Activated T-cell treated with anti-CD3 and anti-CD28 coated beads for 48 hours (primary cell): ENCODE data around the gene RRAS.
A peak's percentile ranks its signal among the peaks of the same experiment; 100 is the strongest.

Experiments used
- DNase-seq: peaks from one replicate; pipeline ENCODE4 v3.0.0-alpha.2; 2020; ENCODE audit warnings: low read depth

RRAS gene

DNA sequence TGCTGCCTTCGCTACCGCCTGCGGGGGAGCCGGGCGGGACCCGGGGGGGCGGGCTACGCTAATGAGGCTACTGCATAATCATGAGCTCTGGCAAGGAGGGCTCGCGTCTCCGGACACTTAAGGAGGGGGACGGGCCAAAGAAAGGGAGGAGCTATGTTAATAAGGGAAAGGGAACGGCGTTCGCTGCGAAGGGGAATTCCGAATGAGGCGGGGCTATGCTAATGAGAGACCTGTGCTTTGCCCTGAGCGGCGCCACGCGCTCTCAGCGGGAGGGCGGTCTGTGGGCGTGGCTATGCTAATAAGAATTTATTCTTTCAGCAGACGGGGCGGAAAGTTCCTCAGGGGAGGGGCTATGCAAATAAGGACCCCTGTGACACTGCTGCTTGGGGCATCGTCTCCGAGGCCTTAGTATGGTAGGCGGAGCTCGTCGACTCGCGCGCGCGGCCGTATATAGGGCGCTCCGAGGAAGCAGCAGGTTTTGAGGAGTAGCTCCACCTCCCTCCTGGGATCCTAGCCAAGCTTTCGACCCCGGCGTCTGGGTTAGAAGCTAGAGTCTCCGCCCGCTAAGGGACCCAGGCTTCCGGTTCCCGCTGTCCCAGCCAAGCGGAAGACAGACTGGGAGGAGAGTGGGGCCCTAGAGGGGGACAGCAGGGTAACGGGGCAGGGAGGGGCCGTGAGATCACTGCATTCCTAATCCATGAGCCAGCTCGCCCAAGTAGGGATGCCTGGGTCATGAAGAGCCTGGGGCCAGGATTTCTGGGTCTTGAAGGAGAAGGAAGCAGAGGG lies at the start of gene RRAS:
RRAS (minus strand) TSS at position 31 of the 786 bp plus-strand sequence. CDS start 45 bp downstream, outside the sequence.
- DNase-seq: peak; percentile 99

DNA sequence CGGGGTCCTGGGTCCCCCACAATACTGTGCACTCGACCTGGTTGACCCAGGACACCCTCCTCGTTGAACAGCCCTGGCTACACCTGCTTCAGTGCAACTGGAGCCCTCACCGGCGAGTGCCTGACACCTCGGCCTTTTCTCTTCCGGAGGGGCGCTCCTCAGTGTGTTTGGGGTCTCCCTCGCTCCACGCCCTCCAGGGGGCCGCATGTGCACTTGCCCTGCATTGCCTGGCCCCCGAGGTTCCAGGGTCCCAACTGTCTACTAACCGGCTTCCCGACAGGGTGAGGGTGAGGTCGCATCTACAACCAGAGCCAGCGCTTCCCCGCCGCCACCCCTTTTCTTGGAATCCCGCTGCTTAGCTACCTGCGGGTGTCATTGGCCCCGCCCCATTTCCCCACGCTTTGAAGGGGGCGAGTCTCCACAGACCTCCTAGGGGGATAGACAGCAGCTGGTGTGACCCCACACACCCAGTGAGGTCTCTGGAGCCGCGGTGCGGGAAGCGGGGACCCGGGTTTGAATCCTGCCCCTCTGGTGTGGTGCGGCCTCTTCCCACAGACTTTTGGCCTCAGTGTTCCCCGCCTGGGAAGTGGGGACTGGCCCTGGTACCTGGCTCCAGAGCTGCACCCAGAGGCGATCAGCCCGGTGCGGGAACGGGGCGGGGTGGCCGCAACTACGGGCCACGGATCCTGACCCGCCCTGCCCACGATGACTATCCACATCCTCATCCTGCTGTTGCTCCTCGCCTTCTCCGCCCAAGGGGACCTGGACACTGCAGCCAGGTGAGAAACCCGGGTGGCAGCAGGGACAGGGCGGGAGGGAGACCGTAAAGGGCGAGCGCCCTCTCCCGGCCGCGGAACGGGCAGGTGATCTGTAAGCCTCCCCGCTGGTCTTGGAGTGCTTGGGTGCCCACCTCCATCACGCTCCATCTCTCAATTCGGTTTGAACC lies 49.5 kb upstream of the RRAS start, which contains the start of gene ADM5:
ADM5 (plus strand) TSS at position 462 of the 946 bp plus-strand sequence; CDS start at position 706, 244 bp downstream.
- no peak for DNase-seq

DNA sequence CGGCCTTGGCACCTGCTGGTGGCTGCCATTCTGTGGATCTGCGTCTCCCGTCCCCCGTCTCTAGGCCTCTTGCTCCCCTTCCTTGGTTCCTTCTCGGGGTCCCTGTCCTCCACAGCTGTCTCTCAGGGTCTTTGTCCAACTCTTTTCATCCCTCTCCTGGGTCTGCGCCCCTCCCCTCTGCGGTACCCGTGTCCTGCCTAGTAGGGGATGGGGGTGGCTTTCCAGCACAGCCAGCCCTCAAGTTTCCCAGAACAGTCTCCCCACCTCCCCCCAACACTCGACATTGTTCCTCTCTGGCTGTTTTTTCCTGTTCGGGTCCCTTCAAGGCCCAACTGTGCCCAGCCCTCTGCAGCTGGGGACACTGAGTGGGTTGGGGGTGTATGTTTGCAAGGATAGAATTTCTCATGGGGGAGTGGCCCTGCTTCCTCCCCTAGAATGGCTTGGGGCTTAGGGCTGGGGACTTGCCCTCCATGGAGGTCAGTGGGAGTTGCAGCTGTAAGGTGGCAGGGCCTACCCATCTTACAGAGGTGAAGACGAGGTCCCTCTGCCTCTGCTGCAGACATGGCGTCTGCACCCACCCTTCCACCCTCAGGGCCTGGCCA lies 48.7 kb upstream of the RRAS start:
- DNase-seq: no peak

DNA sequence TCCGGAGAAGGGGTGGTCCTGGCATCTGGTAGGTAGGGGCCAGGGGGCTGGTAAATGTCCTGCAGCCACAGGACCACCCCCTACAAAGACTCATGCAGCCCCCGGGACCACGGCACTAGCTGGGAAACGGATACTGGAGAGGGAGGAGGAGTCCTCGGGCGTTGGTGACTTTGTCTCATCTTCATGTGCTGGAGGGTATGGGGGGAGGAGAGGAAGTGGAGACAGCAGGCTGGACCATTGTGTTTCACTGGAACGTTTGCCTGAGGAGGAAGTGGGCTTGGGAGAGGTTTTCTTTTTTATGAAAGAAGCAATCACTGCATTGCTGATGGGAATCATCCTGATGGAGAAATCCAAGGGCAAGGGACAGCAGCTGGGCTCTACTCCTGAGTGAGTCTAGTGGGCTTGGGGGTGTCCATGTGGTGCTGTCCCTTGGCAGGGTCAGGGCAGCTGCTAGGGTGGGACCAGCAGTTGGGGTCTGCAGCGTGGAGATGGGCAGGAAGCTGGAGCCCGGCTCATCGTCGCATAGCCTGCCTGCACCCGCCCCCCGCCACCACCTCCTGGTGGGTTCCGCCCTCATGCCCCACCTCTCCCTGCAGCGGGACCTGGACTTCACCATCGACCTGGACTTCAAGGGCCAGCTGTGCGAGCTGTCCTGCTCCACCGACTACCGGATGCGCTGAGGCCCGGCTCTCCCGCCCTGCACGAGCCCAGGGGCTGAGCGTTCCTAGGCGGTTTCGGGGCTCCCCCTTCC lies 47.8 kb upstream of the RRAS start:
- DNase-seq: no peak

DNA sequence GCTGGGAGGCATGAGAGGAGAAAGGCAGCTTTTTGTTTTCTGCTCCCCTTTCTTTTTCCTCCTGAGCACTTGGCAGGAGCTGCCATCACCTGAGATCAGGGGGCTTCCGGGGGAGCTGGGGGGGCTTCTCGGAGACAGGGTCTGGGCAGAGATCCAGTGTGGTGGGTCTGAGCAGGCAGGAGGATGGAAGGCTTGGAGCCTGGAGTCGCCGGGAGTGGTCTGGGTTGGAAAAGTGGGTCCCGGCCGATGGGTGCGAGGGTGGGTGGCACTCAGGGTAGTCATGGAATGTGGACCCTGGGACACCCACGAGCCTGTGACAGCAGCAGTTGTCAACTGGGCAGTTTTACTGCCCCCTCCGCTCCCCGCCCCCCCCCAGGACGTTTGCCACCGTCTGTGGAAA lies 47.2 kb upstream of the RRAS start:
- DNase-seq: no peak

DNA sequence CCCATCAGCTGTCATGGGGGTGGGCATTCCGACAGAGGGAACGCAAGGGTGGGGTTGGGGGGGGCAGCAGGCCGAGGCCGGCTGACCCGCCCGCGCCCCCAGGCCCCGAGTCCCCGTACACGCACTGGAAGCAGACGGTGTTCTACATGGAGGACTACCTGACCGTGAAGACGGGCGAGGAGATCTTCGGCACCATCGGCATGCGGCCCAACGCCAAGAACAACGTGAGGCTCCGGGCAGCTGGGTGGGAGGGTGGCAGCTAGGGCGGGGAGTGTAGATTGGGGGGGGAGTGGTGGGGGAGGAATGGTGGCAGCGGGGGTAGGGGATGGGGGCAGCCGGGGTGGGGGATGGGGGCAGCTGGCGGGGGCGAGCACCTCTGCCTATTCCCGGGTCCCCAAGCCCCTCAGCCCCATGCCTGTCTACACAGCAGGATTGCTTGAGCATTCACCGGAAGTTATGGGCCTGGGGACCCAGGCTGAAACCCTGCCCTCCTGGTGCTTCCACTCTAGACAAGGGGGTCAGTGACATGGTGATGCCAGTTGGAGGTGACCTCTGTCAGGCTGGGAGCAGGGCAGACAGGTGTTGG lies 46.7 kb upstream of the RRAS start:
- DNase-seq: no peak

DNA sequence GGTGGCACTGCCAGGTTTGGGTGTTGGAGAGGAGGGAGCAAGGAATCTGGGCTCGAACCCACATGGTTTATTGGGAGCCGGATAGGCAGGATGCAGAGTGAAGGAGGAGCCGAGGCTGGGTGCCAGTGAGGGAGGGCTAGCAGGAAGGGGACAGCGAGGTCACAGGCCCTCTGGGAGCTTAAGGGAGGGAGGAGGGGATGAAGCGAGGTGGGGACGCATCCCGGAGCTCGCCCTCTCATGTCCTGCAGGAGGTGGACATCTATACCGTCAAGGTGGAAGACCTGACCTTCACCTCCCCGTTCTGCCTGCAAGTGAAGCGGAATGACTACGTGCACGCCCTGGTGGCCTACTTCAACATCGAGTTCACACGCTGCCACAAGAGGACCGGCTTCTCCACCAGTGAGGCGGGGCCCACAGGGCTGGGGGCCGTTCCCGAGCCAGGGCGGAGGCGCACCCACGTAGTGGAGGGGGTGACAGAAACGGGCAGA lies 45.9 kb upstream of the RRAS start:
- no peak for DNase-seq

DNA sequence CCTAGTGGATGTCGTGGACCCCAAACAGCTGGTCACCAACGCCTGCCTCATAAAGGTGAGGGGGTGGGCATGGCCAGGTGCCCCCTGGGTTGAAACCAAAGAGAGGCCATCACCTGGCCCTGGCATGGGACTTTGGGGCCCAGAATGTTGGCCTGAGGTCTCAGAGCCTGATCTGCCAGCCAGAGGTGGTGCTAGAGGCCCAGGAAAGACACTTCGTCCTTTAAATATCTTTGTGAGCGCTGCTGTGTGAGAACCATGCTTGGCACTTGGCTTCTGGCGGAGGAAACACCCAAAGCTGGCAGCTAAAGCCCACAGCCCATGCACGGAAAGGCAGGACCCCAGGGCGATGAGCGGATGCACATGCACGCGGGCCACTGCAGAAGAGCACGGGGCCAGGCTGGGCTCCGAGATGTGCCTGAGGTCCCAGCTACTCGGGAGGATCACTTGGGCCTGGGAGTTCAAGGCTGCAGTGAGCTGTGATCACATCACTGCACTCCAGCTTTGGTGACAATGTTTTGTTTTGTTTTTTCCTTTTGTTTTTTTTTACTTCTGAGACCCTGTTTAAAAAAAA lies 45.1 kb upstream of the RRAS start:
- no peak for DNase-seq

DNA sequence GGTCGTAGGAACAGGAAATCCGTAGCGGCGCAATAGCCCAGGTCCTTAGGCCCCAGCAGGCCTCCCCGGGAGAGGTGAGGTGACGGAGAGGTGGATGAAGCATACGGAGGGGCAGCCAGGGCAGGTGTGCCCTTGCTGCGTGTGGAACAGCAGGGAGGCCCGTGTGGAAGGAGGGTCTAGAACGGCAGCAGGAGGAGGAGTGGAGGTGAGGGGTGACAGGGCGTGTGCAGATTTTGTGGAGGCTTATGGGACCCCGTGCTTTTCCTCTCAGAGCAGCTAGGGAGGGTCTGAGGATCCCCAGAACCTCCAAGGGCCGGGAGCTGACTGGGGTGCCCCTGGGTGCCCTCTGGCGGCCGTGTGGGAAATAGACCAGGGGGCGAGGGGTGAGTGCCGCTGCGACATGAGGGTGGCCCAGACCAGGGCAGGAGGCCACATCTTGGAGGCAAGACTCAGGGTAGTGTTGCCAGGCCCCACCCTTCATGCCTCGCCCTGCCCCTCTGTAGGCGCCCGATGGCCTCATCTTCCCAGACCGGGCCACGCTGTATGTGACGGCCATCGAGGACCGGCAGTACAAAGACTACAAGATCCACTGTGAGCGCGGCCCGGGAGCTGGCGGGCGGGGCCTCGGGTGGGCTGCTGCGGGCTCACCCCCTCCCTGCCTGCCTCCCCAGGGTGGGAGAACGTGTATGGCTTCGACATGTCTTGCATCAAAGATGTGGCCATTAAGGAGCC lies 44.5 kb upstream of the RRAS start:
- DNase-seq: no peak

DNA sequence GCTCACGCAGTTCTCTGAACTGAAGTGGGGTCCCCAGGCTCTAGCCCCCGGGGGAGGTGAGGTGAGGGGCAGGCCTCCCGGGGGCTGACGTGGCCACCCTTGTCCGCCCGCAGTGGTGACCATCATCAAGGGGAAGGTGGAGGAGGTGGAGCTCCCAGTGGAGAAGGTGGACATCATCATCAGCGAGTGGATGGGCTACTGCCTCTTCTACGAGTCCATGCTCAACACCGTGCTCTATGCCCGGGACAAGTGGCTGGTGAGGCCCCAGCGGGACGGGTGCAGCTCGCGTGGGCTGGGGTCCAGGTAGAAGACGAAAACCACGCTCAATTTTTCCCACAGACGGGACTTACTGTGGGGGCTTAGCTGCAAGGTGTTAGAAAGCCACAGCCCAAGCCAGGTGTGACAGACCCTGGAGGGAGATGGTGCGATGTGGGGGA lies 43.9 kb upstream of the RRAS start:
- DNase-seq: no peak

DNA sequence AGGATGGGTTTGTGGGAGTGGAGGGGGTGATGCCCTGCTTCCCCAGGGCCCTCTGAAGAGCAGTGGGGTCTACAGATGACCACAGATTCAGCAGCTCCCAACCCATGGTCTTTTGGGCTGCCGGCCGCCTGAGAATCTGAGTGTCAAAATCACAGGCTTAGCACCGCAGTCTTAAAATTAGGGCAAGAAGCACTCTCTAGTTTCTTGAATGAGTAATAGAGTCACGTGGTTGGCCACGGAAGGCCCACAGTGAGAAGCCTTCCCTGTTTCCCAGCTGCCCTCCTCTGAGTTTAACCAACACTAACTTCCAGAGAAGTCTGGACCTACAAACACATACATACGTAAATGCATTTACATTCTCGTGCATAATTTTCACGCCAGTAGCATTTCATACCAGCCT lies 42.3 kb upstream of the RRAS start:
- no peak for DNase-seq

DNA sequence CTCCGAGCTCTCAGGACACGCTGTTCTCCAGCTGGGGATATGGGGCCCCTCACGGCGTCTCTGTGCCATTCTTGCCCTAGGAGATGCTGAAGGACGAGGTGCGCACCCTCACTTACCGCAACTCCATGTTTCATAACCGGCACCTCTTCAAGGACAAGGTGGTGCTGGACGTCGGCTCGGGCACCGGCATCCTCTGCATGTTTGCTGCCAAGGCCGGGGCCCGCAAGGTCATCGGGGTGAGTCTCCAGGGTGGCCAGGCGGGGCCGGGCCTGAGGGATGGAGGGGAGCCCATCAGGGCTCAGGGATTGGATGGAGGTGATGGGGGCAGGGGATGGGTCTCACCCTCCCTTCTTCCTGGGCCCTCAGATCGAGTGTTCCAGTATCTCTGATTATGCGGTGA lies 41.9 kb upstream of the RRAS start:
- DNase-seq: no peak

DNA sequence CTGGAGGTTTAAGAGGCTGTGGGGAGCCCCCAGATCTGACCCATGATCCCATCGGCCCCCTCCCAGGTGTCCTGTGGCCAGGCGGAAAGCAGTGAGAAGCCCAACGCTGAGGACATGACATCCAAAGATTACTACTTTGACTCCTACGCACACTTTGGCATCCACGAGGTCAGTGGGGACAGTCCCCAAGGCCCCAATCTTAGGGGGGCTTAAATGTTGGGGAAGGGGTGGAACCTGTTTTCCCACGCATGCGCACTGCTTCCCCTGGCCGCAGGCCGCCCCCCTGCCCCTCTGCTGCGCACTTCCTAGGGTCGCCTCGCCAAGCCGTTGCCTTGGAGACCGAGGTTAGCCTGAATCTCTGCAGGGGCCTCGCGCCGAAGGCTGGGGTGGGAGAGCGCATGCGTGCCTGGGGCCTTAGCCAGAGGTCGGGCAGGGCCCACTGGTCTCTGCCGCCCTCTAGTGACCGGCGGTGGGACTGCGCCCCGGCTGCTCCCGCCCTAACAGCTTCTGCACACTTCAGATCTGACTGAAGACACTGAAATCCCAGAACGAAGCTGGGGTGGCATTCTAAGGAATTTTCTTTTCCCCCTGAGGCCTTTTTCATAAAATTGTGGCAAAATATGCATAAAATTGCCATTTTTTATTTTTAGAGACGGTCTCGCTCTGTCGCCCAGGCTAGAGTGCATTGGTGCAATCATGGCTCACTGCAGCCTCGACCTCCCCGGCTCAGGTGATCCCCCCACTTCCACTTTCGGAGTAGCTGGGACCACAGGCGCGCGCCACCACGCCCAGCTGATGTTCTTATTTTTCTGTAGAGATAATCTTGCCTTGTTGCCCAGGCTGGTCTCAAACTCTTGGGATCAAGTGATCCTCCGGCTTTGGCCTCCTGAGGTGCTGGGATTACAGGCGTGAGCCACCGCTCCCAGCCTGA lies 40.7 kb upstream of the RRAS start:
- peak; percentile 96 for DNase-seq

DNA sequence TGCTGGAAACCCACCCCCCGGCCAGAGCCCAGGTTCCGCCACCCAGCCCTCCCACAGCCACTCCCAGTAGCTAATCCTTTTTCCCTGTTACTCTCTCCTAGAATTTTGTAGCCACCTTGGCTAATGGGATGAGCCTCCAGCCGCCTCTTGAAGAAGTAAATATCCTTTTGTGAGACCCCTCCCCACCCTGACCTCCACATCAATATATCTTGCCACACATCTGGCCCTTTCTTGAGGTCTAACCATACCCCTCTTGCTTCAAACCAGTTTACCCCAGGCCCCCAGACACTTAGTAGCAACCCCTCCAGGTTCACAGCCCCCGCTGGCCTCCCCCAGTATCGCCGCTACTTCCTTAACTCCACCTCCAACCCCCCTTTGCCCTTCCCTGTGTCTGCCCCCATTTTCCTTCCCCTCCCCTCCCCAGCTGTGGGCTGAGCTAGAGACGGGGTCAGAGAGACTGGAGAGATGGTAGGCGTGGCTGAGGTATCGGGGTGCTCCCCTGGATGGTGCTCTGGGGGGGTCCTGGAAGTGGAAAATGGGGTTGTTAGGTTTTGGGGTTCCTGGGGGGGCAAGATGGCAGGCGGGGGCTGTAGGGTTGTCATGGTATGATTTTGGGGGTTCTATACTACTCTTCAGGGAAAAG lies 39.9 kb upstream of the RRAS start:
- DNase-seq: no peak

DNA sequence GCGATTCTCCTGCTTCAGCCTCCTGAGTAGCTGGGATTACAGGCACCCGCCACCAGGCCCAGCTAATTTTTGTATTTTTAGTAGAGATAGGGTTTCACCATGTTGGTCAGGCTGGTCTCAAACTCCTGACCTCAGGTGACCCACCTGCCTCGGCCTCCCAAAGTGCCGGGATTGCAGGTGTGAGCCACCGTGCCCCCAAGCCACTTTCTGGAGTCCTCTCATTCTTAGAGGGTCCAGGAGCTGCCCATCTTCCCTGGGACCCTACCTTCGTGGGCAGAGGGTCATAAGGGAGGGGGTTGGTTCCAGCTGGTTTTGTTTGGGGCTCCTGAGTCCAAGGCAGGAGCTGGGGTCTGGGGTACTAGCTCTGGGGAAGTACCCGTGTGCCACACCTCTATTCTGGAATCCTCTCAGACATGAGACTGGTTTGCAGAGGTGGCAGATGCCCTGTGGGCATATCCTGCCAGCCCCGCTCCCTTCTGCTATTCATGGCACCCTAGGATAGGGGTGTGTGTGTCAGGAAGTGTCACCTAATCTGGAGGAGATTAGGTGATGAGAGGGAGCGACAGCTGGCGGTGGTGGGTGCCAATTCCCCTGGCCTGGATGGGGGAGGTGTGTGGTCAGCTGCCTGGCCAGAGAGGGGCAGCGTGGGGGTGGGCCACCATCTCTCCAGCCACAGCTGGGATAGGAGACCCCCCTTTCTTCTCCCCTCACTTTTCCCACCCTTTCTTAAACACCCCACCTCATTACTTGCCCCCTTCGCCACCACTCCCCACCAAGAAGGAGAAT lies 39.2 kb upstream of the RRAS start:
- no peak for DNase-seq

DNA sequence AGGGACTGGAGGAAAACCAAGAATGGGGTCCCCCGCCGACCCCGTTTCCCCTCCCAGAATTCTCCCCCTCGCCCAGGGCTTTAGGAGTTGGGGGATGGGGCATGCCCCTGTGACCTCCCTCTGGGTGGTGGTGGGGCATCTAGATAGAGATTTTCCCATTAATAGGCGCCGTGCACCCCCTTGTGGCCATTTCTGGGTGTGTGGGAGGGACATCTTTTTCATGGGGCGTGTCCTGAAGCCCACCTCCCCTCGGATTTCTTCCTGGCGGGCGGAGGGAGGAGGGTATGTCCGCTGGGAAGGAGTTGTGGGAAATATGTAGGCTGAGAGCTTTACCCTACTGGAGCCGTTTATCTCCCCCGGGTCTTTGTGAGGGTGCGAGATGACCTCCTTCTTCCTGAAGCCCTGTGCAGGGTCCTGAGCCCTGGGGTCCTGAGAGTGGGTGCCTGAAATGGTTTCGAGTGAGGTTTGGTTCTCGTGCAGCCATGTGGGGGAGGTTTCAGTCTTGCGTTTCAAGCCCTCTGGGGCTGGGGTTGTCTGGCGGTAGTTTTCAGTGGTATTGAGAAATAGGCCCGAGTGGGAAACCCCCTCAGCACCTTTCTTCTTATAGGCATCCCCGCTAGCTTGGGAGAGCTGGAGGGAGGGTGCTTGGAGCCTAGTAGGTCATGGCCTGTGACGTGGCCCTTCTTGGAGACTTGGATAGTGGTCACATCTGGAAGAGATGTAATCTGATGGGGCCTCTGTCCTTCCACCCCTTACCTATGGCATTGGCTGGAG lies 38.1 kb upstream of the RRAS start:
- peak; percentile 75 for DNase-seq
